HEK293 (cell line): ENCODE results near the gene VPS13C.

Source experiments
- TCF7L2 ChIP-seq: IDR thresholded peaks from 2 replicates; pipeline ENCODE4 v1.6.1; 2011; ENCODE audit warnings: low read depth, mild to moderate bottlenecking, inconsistent platforms, low read length, moderate library complexity, borderline replicate concordance
- WT1 ChIP-seq: fragments of 450-650 bp; formaldehyde crosslinking; IDR thresholded peaks from 2 replicates; pipeline ENCODE4 v1.5.1; 2016; ENCODE audit warnings: missing biosample characterization, missing genetic modification characterization
- ZBTB1 ChIP-seq: fragments of 450-650 bp; formaldehyde crosslinking; IDR thresholded peaks from 2 replicates; pipeline ENCODE4 v1.5.1; 2016; ENCODE audit warnings: missing biosample characterization, missing genetic modification characterization
- ZNF214 ChIP-seq: fragments of 450-650 bp; formaldehyde crosslinking; IDR thresholded peaks from 2 replicates; pipeline ENCODE4 v1.5.1; 2017; ENCODE audit warnings: missing biosample characterization, mild to moderate bottlenecking, missing genetic modification characterization, borderline replicate concordance
- ZNF266 ChIP-seq: fragments of 450-650 bp; formaldehyde crosslinking; IDR thresholded peaks from 2 replicates; pipeline ENCODE4 v1.5.1; 2016; ENCODE audit warnings: missing biosample characterization, missing genetic modification characterization, low read depth
- ZNF274 ChIP-seq, 2 experiments: fragments of 200-500 bp in 1 of 2; fragments of 450-650 bp in 1 of 2; sonication (Bioruptor generic) in 1 of 2; formaldehyde crosslinking in 1 of 2; IDR thresholded peaks; 2 replicates each; pipeline versions ENCODE4 v1.5.1 to v1.6.1; 2014 to 2016; ENCODE audit warnings: borderline replicate concordance in 1 of 2, inconsistent platforms in 1 of 2, low read length in 1 of 2, missing biosample characterization in 1 of 2, missing genetic modification characterization in 1 of 2
- ZNF302 ChIP-seq: fragments of 450-650 bp; formaldehyde crosslinking; IDR thresholded peaks from 2 replicates; pipeline ENCODE4 v1.5.1; 2016; ENCODE audit warnings: missing biosample characterization, missing genetic modification characterization, low read depth
- ZNF548 ChIP-seq: fragments of 450-650 bp; formaldehyde crosslinking; IDR thresholded peaks from 2 replicates; pipeline ENCODE4 v1.5.1; 2016; ENCODE audit warnings: missing biosample characterization, missing genetic modification characterization
- ZNF670 ChIP-seq: fragments of 450-650 bp; formaldehyde crosslinking; IDR thresholded peaks from 2 replicates; pipeline ENCODE4 v1.5.1; 2016; ENCODE audit warnings: missing biosample characterization, missing genetic modification characterization, low read depth
- TF ChIP-seq, protein P1 (sequence below): fragments of 450-650 bp; formaldehyde crosslinking; IDR thresholded peaks from 2 replicates; pipeline ENCODE4 v1.5.1; 2016; ENCODE audit warnings: missing biosample characterization, missing genetic modification characterization
- TF ChIP-seq, protein P2 (sequence below): fragments of 450-650 bp; formaldehyde crosslinking; IDR thresholded peaks from 2 replicates; pipeline ENCODE4 v1.5.1; 2016; ENCODE audit warnings: missing biosample characterization, missing genetic modification characterization
- TF ChIP-seq, protein P3 (sequence below): fragments of 450-650 bp; formaldehyde crosslinking; IDR thresholded peaks from 2 replicates; pipeline ENCODE4; 2016; ENCODE audit warnings: missing biosample characterization, missing genetic modification characterization
- TF ChIP-seq, protein P4 (sequence below): fragments of 450-650 bp; formaldehyde crosslinking; IDR thresholded peaks from 2 replicates; pipeline ENCODE4 v1.5.1; 2016; ENCODE audit warnings: missing biosample characterization, missing genetic modification characterization, low read depth

DNA sequence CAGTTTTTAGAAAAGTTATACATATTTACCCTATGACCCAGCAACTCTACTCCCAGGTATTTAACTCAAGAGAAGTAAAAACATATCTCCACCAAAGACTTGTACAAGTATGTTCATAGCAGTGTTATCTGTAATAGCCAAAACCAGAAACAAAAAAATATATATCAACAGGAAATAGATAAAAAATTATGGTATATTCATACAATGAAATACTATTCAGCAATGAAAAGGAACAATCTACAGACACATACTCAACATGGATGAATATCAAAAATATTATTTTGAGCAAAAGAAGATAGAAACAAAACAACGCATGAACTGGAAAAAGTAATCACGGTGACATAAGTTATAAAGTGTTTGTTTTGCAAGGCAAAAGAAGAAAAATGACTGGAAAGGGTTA is 72.4 kb downstream of the VPS13C start:
- TF ChIP-seq, protein P1, sequence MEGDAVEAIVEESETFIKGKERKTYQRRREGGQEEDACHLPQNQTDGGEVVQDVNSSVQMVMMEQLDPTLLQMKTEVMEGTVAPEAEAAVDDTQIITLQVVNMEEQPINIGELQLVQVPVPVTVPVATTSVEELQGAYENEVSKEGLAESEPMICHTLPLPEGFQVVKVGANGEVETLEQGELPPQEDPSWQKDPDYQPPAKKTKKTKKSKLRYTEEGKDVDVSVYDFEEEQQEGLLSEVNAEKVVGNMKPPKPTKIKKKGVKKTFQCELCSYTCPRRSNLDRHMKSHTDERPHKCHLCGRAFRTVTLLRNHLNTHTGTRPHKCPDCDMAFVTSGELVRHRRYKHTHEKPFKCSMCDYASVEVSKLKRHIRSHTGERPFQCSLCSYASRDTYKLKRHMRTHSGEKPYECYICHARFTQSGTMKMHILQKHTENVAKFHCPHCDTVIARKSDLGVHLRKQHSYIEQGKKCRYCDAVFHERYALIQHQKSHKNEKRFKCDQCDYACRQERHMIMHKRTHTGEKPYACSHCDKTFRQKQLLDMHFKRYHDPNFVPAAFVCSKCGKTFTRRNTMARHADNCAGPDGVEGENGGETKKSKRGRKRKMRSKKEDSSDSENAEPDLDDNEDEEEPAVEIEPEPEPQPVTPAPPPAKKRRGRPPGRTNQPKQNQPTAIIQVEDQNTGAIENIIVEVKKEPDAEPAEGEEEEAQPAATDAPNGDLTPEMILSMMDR (tag by site-specific recombination): no peak
- TF ChIP-seq ZNF214 (tag by site-specific recombination) (no peak), ZNF274 (IDR thresholded peaks at IDR 0.05; ENCODE audit: low read length) (no peak), ZNF274 (tag by site-specific recombination; IDR thresholded peaks at IDR 0.05; ENCODE audit: borderline replicate concordance) (no peak), ZNF266 (tag by site-specific recombination) (no peak), WT1 (no peak), TCF7L2 (no peak), ZNF670 (no peak), ZNF548 (no peak), ZBTB1 (tag by site-specific recombination) (no peak), ZNF302 (tag by site-specific recombination) (no peak)
- TF ChIP-seq, protein P2, sequence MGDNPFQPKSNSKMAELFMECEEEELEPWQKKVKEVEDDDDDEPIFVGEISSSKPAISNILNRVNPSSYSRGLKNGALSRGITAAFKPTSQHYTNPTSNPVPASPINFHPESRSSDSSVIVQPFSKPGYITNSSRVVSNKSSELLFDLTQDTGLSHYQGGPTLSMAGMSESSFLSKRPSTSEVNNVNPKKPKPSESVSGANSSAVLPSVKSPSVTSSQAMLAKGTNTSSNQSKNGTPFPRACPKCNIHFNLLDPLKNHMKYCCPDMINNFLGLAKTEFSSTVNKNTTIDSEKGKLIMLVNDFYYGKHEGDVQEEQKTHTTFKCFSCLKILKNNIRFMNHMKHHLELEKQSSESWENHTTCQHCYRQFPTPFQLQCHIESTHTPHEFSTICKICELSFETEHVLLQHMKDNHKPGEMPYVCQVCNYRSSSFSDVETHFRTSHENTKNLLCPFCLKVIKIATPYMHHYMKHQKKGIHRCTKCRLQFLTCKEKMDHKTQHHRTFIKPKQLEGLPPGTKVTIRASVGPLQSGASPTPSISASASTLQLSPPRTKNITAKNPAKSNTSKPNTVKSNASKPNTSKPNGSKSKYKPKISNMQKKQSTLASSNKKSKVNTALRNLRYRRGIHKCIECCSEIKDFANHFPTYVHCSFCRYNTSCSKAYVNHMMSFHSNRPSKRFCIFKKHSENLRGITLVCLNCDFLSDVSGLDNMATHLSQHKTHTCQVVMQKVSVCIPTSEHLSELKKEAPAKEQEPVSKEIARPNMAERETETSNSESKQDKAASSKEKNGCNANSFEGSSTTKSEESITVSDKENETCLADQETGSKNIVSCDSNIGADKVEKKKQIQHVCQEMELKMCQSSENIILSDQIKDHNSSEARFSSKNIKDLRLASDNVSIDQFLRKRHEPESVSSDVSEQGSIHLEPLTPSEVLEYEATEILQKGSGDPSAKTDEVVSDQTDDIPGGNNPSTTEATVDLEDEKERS (tag by site-specific recombination): no peak
- TF ChIP-seq, protein P3, sequence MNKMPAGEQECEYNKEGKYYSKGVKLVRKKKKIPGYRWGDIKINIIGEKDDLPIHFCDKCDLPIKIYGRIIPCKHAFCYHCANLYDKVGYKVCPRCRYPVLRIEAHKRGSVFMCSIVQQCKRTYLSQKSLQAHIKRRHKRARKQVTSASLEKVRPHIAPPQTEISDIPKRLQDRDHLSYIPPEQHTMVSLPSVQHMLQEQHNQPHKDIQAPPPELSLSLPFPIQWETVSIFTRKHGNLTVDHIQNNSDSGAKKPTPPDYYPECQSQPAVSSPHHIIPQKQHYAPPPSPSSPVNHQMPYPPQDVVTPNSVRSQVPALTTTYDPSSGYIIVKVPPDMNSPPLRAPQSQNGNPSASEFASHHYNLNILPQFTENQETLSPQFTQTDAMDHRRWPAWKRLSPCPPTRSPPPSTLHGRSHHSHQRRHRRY: no peak
- TF ChIP-seq, protein P4, sequence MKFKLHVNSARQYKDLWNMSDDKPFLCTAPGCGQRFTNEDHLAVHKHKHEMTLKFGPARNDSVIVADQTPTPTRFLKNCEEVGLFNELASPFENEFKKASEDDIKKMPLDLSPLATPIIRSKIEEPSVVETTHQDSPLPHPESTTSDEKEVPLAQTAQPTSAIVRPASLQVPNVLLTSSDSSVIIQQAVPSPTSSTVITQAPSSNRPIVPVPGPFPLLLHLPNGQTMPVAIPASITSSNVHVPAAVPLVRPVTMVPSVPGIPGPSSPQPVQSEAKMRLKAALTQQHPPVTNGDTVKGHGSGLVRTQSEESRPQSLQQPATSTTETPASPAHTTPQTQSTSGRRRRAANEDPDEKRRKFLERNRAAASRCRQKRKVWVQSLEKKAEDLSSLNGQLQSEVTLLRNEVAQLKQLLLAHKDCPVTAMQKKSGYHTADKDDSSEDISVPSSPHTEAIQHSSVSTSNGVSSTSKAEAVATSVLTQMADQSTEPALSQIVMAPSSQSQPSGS (tag by site-specific recombination): no peak
